H1 (cell line): ENCODE results near the gene BAZ2B.

Experiments
- ASH2L ChIP-seq: fragments of 200-600, 300-600 bp; sonication (generic); IDR thresholded peaks from one replicate; pipeline ENCODE4 v1.7.1; 2017; ENCODE audit warnings: low read length
- EZH2 ChIP-seq: fragments of 200-600 bp; sonication (generic); IDR thresholded peaks from 2 replicates; pipeline ENCODE4 v1.7.1; 2012; ENCODE audit warnings: low read depth, mild to moderate bottlenecking, moderate library complexity, low read length, inconsistent platforms; ENCODE audit not compliant: severe bottlenecking
- TF ChIP-seq, protein P1 (sequence below), 3 experiments: IDR thresholded peaks; 1 replicate in 2 of 3; 2 replicates in 1 of 3; pipeline versions ENCODE4 v1.5.1 to v1.6.1; 2011; ENCODE audit warnings: low read length in 3 of 3, mild to moderate bottlenecking in 3 of 3, inconsistent platforms in 2 of 3, low read depth in 1 of 3, moderate library complexity in 1 of 3; ENCODE audit not compliant: insufficient read depth in 1 of 3; ENCODE audit errors: control extremely low read depth in 1 of 3

DNA sequence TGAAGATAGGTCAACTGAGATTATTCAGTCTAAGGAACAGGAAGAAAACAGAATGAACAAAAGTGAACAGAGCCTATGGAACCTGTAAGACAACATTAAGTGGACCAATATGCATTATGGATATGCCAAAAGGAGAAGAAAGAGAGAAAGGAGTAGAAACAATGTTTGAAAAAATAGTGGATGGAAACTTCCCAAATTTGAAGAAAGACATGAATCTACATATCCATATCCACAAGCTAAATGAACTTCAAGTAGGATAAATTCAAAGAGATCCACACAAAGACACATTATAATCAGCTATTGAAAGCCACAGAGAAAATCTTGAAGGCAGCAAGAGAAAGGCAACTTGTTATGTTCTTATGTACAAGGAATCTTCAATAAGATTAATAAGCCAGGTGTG, 74.2 kb downstream of the BAZ2B start:
- no peak for TF ChIP-seq ASH2L
- TF ChIP-seq, protein P1, sequence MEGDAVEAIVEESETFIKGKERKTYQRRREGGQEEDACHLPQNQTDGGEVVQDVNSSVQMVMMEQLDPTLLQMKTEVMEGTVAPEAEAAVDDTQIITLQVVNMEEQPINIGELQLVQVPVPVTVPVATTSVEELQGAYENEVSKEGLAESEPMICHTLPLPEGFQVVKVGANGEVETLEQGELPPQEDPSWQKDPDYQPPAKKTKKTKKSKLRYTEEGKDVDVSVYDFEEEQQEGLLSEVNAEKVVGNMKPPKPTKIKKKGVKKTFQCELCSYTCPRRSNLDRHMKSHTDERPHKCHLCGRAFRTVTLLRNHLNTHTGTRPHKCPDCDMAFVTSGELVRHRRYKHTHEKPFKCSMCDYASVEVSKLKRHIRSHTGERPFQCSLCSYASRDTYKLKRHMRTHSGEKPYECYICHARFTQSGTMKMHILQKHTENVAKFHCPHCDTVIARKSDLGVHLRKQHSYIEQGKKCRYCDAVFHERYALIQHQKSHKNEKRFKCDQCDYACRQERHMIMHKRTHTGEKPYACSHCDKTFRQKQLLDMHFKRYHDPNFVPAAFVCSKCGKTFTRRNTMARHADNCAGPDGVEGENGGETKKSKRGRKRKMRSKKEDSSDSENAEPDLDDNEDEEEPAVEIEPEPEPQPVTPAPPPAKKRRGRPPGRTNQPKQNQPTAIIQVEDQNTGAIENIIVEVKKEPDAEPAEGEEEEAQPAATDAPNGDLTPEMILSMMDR (IDR thresholded peaks at IDR 0.05; ENCODE audit: control extremely low read depth in 1 of 3, insufficient read depth in 1 of 3, low read depth in 1 of 3, low read length in 3 of 3): no peak
- TF ChIP-seq EZH2: no peak
